AG08396 (cell line): ENCODE data around the gene LITAF.

Source experiments
- DNase-seq: peaks from one replicate; pipeline ENCODE4 v3.0.0; 2012; ENCODE audit warnings: low spot score, mixed read lengths

Gene LITAF

GRCh38 chr16:11586856-11587642, at the start of gene LITAF:
Gene LITAF (minus strand): TSS chr16:11586919. CDS start chr16:11556730, 30,189 bp downstream.
- peak; percentile 91 for DNase-seq

GRCh38 chr16:11636172-11636721, 49.5 kb upstream of the LITAF start:
- no peak for DNase-seq

DNA sequence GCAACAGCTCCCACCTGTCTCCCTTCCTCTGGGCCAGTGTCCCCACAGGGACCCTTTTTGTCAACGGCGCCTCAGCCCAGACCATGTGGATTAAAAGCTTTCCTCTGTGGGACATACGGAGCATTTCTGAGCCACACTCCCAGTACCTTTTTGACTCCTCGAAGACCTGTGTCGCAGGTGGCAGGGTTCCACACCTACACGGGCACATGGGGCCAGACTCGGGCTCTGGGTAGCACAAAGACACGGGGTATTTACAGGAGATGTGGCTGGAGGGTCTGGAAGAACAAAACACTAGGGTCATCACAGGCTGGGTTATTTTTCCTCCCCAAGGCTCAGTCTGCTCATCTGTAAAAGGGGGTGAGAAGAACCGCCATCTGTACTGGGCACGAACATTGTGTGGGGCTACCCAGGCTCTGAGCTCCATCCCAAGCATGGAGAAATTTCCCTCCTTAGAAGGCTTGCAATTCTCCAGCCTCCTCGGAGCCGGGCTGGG, 49.0 kb upstream of the LITAF start:
- DNase-seq = no peak

DNA sequence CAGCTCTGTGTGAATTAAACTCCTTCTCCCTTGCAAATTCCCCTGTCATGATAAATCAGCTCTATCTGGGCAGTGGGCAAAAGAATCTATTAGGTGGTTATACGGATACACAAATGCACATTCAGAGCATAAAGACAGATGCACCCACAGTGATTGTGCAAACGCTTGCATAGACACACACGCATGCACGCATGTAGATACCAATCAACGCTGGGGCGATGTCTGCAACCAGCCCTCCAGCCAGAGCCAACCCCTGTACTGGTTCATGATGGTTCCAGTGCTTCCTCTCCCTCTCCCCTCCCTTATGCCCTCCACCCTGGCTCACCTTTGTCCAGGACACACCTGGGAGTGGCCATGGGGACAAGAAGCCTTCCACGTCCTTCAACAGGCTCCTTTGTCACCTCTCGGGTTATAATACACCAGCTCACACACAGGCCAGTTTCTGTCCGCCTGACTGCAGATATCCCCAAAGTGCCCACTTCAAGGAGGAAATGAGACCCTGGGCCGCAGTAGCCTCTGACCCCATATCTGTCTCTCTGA, 48.5 kb upstream of the LITAF start:
- no peak for DNase-seq

DNA sequence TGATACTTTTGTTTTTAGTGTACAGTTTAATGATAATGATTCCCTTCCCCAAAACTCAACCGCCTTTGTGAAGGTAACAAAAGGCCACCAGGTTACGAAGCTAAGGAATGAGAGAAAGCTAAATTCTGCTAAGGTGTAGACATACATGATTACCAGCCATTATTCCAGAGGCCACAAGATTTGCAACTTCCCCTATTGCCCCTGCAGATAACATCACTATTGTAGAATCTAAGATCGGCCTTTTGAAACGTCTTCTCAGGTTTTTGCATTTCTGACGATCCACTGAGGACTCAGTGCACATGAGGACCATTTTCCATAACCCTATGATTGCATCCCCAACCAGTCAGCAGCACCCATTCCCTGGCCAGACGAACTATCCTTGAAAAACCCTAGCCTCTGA, 47.6 kb upstream of the LITAF start:
- DNase-seq = no peak

DNA sequence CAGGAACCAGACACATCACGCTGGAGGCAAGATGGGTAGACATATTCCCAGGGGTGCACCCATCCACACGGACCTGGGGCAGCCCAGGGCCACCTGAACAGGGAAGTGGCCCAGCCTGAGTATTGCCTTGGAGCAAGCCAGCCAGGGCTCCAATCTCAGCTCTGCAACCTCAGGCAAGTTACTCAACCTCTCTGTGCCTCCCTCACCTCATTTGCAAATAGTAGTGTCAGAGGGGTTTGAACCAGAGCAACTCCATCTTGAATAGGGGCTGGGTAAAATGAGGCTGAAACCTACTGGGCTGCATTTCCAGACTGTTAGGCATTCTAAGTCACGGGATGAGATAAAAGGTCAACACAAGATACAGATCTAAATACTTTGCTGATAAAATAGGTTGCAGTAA, 46.4 kb upstream of the LITAF start:
- no peak for DNase-seq

DNA sequence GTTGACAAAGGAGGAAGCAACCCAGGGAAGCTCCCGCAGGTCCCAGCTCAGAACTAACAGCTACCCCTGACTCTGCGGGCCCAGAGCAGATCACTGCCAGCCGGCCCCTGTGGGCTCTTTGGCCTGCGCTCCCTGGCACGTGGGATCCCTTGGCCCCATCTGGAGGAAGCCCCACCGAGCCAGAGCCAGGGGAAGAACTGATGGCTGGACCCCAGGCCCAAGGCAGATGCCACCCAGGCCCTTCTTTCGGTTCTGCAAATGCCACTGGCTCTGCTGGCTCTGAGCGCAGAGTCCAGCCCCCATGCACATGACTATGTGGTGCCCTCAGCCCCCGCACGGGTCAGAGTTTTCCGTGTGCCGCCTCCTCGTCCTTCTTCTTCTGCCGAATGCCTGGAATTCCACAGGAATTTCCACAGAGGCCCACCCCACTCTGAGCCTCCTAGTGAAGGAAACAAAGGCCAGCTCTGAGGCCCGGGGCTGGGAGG, 45.8 kb upstream of the LITAF start:
- peak; percentile 75 for DNase-seq

DNA sequence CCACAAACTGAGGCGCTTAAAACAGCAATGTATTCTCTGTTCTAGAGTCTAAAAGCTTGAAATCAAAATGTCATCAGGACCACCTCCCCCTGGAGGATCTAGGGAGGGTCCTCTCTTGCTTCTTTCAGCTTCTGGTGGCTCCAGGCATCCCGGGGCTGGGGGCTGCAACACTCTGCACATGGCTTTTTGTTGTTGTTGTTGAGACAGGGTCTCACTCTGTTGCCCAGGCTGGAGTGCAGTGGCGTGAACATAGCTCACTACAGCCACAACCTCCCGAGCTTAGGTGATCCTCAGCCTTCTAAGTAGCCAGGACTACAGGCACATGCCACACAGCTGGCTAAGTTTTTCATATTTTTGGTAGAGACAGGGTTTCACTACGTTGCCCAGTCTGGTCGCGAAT, 44.5 kb upstream of the LITAF start:
- no peak for DNase-seq

GRCh38 chr16:11630768-11631056, 44.0 kb upstream of the LITAF start:
- DNase-seq = no peak

- DNase-seq = no peak
These were observed 43.5 kb upstream of the LITAF start for GRCh38 chr16:11630046-11630767.

DNA sequence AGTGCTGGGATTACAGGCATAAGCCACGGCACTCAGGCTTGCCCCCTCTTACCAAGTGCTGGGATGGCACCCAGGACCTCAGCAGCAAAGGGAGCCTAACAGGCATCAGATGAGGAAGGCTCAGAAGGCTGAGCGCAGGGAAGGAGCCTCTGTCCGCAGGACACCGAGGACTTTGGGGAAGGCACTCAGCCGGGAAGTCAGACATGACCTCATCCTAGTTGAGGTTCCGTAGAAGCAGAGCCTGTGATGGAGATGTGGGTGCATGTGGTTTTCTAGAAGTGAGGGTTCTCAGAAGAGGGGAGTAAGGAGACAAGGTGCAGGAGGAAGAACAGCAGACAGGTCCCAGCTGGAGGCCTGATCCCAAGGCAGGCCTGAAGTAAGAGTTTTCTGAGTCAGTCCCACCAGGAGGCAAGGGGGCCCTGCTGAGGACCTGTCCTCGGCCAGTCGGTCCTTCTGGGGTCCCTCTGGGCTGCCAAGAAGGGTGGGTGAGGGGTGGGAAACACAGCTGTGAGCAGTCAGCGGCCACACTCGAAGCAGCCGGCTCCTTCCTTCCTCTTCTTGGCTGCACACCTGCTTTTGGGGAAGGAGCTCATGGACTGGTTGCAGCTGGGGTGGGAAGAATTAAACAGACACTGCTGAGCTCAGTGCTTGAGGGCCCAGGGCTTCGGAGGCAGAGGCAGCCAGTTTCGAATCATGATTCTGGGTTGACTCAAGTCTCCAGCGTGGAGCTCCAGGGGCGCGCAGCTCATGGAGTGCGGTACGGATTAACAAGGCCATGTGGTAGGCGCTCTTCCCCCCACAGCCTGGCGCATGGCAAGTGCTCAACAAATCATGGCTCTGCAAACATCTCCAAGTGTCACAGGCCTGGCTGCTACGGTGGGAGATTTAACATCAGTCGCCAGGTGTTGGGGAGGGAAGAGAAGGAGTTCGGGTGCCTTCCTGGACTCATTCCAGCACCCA, 42.6 kb upstream of the LITAF start:
- no peak for DNase-seq

GRCh38 chr16:11627822-11628457, 41.2 kb upstream of the LITAF start:
- no peak for DNase-seq

DNA sequence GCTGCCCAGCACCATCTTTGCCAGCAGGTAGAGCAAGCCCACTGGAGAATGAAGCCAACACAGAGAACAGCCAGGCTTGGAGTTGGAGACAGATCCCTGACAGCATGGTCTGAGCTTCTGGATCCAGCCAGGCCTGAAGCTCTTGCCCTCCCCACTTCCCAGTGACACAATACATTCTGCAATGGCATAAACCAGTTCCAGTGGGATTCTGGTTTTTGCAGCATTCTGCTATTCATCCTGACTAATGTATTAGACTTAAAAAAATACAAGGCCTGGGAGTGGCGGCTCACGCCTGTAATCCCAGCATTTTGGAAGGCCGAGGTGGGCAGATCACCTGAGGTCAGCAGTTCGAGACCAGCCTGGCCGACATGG, 40.6 kb upstream of the LITAF start:
- DNase-seq = no peak

- no peak for DNase-seq
These were observed 40.1 kb upstream of the LITAF start for GRCh38 chr16:11626657-11627291.

DNA sequence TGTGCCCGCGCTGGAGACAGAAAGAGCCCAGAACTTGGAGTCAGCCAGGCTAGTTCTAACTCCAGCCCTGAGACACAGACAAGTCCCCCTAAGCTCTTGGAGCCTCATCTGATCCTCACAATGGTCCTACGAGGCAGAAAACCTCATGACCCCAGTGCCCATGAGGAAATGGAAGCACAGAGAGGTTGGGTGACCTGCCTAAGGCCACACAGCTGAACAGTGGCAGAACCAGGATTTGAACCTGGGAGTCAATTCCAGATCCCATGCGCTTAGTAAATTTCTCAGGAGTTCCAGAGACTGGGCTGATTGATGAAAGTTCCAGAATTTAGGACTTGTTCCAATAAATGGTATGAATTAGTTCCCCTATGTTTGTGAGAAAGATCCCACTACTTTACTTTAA, 39.0 kb upstream of the LITAF start:
- no peak for DNase-seq

- DNase-seq = no peak
These were observed 38.2 kb upstream of the LITAF start for GRCh38 chr16:11624636-11625607.

- DNase-seq = no peak
These were observed 37.5 kb upstream of the LITAF start for GRCh38 chr16:11624205-11624604.

- DNase-seq = peak; percentile 47
These were observed 35.4 kb upstream of the LITAF start for GRCh38 chr16:11621920-11622651.

DNA sequence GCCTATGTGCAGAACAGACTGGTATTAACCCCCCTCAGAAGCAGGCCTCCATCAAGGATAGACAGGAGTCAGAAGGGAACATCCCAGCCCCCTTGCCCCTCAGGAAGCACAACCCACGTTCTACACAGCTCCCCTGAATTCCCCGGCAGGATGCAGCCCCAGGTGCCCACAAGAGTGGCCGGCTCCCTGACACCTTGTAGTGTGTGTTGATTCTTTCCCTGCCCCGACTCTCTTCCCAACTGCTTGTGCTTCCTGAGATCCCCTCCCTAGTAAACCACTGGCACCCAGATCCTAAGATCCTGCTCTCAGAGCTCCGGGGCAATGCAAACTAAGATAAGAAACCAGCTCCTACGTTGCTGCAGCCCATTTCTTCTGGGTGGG, 34.8 kb upstream of the LITAF start:
- DNase-seq = no peak
